HL-60 (cell line): Measurements from ENCODE around the gene SPTB.
A peak's percentile ranks its signal among the peaks of the same experiment; 100 is the strongest.

Experiments
- DNase-seq, 2 experiments: peaks; one replicate each; pipeline ENCODE4 v3.0.0-alpha.2; 2010 to 2020; ENCODE audit warnings: low read depth in 1 of 2, low spot score in 1 of 2
- H3K27ac ChIP-seq: fragments of 250-450 bp; sonication (Bioruptor Pico); replicated peaks from 2 replicates; pipeline ENCODE4 v1.5.1; 2020; ENCODE audit warnings: mild to moderate bottlenecking, moderate library complexity
- H3K27me3 ChIP-seq: fragments of 250-450 bp; sonication (Bioruptor Pico); 2 replicates; pipeline ENCODE4 v1.5.1; 2021; ENCODE audit warnings: mild to moderate bottlenecking, moderate library complexity; ENCODE audit not compliant: insufficient read depth, poor library complexity, severe bottlenecking
- H3K4me3 ChIP-seq: replicated peaks from 2 replicates; pipeline ENCODE4 v1.5.1; 2011; ENCODE audit warnings: mild to moderate bottlenecking, control low read depth, low read length; ENCODE audit not compliant: insufficient read depth
- CTCF ChIP-seq: IDR thresholded peaks from one replicate; pipeline ENCODE4 v1.5.1; 2011; ENCODE audit warnings: low read length, control low read depth, inconsistent platforms; ENCODE audit not compliant: insufficient read depth
- GABPA ChIP-seq: IDR thresholded peaks from 2 replicates; pipeline ENCODE4 v1.6.1; 2012; ENCODE audit warnings: low read depth
- POLR2AphosphoS5 ChIP-seq: IDR thresholded peaks from 2 replicates; pipeline ENCODE4 v1.6.1; 2012; ENCODE audit warnings: low read depth
- SPI1 ChIP-seq: IDR thresholded peaks from 2 replicates; pipeline ENCODE4 v1.6.1; 2012; ENCODE audit warnings: low read depth, mild to moderate bottlenecking, borderline replicate concordance
- TF ChIP-seq, protein P1 (sequence below): IDR thresholded peaks from 2 replicates; pipeline ENCODE4 v1.6.1; 2012; ENCODE audit warnings: low read depth; ENCODE audit not compliant: insufficient replicate concordance

SPTB gene

DNA sequence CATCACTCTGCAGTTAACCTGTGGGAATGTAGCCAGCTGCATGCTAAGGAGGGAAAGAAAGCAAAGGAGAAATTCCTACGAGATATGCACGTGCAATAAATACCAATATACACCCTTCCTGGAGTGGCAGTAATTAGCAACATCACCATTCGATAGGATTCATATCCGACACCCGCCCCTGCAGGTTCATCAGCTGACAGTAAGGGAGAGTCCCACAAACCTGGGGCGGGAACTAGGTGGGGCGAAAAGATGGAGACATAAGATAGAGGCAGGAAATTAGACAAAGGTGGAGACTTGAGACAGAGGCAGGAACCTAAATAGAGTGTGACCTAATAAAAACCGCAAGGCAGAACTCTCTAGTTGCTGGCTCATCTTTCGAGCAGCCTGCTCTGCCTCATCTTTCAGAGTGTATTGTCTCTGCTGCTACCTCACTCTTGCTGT is 123.9 kb downstream of the SPTB start:
- H3K27ac ChIP-seq, result 0 out of 2 replicates have a peak overlapping the region, but pooled peaks have one; percentile 34
- TF ChIP-seq, protein P1, sequence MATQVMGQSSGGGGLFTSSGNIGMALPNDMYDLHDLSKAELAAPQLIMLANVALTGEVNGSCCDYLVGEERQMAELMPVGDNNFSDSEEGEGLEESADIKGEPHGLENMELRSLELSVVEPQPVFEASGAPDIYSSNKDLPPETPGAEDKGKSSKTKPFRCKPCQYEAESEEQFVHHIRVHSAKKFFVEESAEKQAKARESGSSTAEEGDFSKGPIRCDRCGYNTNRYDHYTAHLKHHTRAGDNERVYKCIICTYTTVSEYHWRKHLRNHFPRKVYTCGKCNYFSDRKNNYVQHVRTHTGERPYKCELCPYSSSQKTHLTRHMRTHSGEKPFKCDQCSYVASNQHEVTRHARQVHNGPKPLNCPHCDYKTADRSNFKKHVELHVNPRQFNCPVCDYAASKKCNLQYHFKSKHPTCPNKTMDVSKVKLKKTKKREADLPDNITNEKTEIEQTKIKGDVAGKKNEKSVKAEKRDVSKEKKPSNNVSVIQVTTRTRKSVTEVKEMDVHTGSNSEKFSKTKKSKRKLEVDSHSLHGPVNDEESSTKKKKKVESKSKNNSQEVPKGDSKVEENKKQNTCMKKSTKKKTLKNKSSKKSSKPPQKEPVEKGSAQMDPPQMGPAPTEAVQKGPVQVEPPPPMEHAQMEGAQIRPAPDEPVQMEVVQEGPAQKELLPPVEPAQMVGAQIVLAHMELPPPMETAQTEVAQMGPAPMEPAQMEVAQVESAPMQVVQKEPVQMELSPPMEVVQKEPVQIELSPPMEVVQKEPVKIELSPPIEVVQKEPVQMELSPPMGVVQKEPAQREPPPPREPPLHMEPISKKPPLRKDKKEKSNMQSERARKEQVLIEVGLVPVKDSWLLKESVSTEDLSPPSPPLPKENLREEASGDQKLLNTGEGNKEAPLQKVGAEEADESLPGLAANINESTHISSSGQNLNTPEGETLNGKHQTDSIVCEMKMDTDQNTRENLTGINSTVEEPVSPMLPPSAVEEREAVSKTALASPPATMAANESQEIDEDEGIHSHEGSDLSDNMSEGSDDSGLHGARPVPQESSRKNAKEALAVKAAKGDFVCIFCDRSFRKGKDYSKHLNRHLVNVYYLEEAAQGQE, result no peak
- TF ChIP-seq SPI1, result no peak
- no peak for TF ChIP-seq GABPA
- no peak for TF ChIP-seq POLR2AphosphoS5
- no peak for TF ChIP-seq CTCF
- no peaks in the 10 kb centered on the region for H3K27me3 ChIP-seq
- H3K4me3 ChIP-seq, result no peak overlapping the region
- peak in 1 of 2 experiments; percentile 55 for DNase-seq

DNA sequence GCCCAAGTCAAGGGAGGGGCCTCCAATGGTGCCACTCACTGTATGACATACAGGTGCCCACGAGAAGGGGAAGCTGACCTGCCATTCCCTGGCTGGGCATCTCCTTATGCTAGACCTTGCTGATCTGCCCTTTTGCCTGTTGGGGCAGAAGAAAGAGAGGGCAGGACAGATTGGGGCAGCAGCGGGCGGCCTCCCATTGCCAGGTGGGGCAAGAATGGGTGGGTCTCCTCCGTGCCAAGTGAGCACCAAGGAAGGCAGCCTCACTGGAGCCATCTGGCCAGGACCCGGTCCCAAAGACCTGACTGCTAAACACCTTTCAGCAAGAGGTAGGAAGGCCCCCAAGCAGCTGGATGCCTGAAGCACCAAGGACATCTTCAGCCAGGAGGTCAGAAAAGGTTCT is 125.0 kb downstream of the SPTB start:
- Histone ChIP-seq H3K27me3 (no peaks in the 10 kb centered on the region), H3K4me3 (no peak overlapping the region), H3K27ac (no peak overlapping the region)
- no peak for DNase-seq
- no peak for TF ChIP-seq SPI1
- TF ChIP-seq, protein P1, result no peak
- no peak for TF ChIP-seq GABPA
- no peak for TF ChIP-seq POLR2AphosphoS5
- TF ChIP-seq CTCF, result no peak

DNA sequence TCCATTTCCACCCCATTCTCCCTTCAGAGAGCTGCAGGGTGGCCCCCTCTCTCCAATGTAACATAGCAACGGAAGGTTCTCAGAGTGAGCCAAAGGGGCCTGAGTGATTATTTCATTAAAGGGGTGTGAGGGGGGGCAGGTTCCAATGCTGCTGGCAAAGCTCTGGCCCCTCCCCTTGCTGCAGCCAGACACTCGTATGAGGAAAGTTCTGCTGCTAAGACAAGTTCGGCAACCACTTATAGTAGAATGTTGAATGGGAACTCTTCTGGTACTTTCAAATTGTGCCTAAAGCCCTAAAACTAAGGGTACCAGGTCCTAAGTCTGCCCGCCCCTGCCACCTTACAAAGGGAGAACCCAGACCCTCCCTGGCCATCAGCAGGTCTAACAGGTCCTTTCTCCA is 125.7 kb downstream of the SPTB start:
- TF ChIP-seq SPI1 (no peak), GABPA (no peak), CTCF (no peak), POLR2AphosphoS5 (no peak)
- TF ChIP-seq, protein P1, result no peak
- DNase-seq, result no peak
- Histone ChIP-seq H3K27me3 (no peaks in the 10 kb centered on the region), H3K27ac (no peak overlapping the region), H3K4me3 (no peak overlapping the region)
